Natural killer cell (primary cell): ENCODE results near the gene C1orf198. TPM values are rescaled to one million over a fixed set of nuclear protein-coding genes. Genes with fewer than 3 reads are reported as not detected.

Source experiments
- ATAC-seq, 3 donors: fragments of 150-1000 bp in 2 of 3; fragments of 200-7000 bp in 1 of 3; cut with Tn5 transposase; 1 replicate in 1 of 3; 2 replicates in 2 of 3; pipeline ENCODE4 v1.10.0; 2021; ENCODE audit warnings: mild to moderate bottlenecking in 2 of 3, moderate library complexity in 2 of 3
- DNase-seq, 2 donors: peaks; one replicate each; pipeline versions ENCODE4 v3.0.0 to v3.0.0-alpha.2; 2013 to 2021; ENCODE audit warnings: mixed read lengths in 1 of 2
- H3K27ac ChIP-seq: one replicate; pipeline ENCODE4 v1.5.1; 2013; ENCODE audit warnings: mild to moderate bottlenecking, low read length
- H3K27me3 ChIP-seq: one replicate; pipeline ENCODE4 v1.6.1; 2013; ENCODE audit warnings: low read length; ENCODE audit not compliant: control insufficient read depth, insufficient read depth
- H3K36me3 ChIP-seq: one replicate; pipeline ENCODE4 v1.6.1; 2013; ENCODE audit warnings: low read length; ENCODE audit not compliant: control insufficient read depth, insufficient read depth
- H3K4me1 ChIP-seq: one replicate; pipeline ENCODE4 v1.6.1; 2013; ENCODE audit warnings: low read length; ENCODE audit not compliant: control insufficient read depth, insufficient read depth
- H3K4me3 ChIP-seq: one replicate; pipeline ENCODE4 v1.5.1; 2013; ENCODE audit warnings: low read length
- H3K9me3 ChIP-seq: one replicate; pipeline ENCODE4 v1.6.1; 2013; ENCODE audit warnings: low read length; ENCODE audit not compliant: control insufficient read depth, insufficient read depth
- H3K27ac Mint-ChIP-seq, 2 donors: one replicate each; pipeline ENCODE4 v1.8.0; 2022; ENCODE audit warnings: mild to moderate bottlenecking in 2 of 2, mixed read lengths in 2 of 2, moderate library complexity in 1 of 2
- H3K27me3 Mint-ChIP-seq, 2 donors: one replicate each; pipeline ENCODE4 v1.8.0; 2022; ENCODE audit warnings: low read depth in 2 of 2, mixed read lengths in 2 of 2
- H3K36me3 Mint-ChIP-seq: one replicate; pipeline ENCODE4 v1.8.0; 2022; ENCODE audit warnings: mixed read lengths
- H3K4me1 Mint-ChIP-seq, 2 donors: one replicate each; pipeline ENCODE4 v1.8.0; 2022; ENCODE audit warnings: mixed read lengths in 2 of 2
- H3K4me3 Mint-ChIP-seq: one replicate; pipeline ENCODE4 v1.8.0; 2022; ENCODE audit warnings: mild to moderate bottlenecking, moderate library complexity, mixed read lengths
- H3K9me3 Mint-ChIP-seq, 2 donors: one replicate each; pipeline ENCODE4 v1.8.0; 2022; ENCODE audit warnings: mixed read lengths in 2 of 2
- CTCF ChIP-seq: fragments of 200-600 bp; IDR thresholded peaks from one replicate; pipeline ENCODE4 v1.8.0; 2022; ENCODE audit warnings: antibody characterized with exemption
- WGBS: methylation state at CpG from one replicate; pipeline ENCODE4 v1.1.7; 2013; ENCODE audit warnings: missing lambda C conversion rate; ENCODE audit not compliant: insufficient coverage; 5-methylcytosine and 5-hydroxymethylcytosine counted together
- intact Hi-C: fragments of 100-400 bp; cut with micrococcal nuclease; formaldehyde crosslinking; loops from one replicate; pipeline ENCODE4 v1.14.2; 2022
- total RNA-seq, 4 donors: library from RNA; stranded (reverse); fragments of 120-200 nt in 1 of 4; gene quantifications; one replicate each; pipeline versions ENCODE4 v1.2.3 to v1.2.4, GENCODE V29; 2013 to 2022

C1orf198 gene
- total RNA-seq, 3 donors from 2014 or later (not counting 1 experiment from before 2014, with no cell fraction given) = 2.4 to 3.2 (median 3.1) TPM

GRCh38 chr1:230822092-230822581, 46.2 kb downstream of the C1orf198 start:
- H3K9me3 ChIP-seq = no peaks in the 10 kb centered on the region
- 86% methylated on average over 13 of the region's 13 CpGs for WGBS
- Mint-ChIP-seq H3K27me3 (peaks cover 11 to 21% of the 10 kb centered on the region in 2 donors), H3K4me1 (no peaks in the 10 kb centered on the region), H3K36me3 (no peaks in the 10 kb centered on the region), H3K9me3 (no peaks in the 10 kb centered on the region), H3K27ac (no peak overlapping the region), H3K4me3 (no peak overlapping the region)
- TF ChIP-seq CTCF = no peak
- no peak for ATAC-seq
- intact Hi-C loops = no loop called here
- H3K27me3 ChIP-seq = no peaks in the 10 kb centered on the region
- no peak overlapping the region for H3K27ac ChIP-seq
- no peak overlapping the region for H3K4me3 ChIP-seq
- no peaks in the 10 kb centered on the region for H3K4me1 ChIP-seq
- no peaks in the 10 kb centered on the region for H3K36me3 ChIP-seq
- no peak for DNase-seq

GRCh38 chr1:230821346-230821745, 47.0 kb downstream of the C1orf198 start:
- no peak for TF ChIP-seq CTCF
- Mint-ChIP-seq H3K27ac (no peak overlapping the region), H3K4me3 (no peak overlapping the region), H3K36me3 (no peaks in the 10 kb centered on the region), H3K9me3 (no peaks in the 10 kb centered on the region), H3K4me1 (no peaks in the 10 kb centered on the region), H3K27me3 (peaks cover 11 to 21% of the 10 kb centered on the region in 2 donors)
- Histone ChIP-seq H3K4me1 (no peaks in the 10 kb centered on the region), H3K27me3 (no peaks in the 10 kb centered on the region), H3K27ac (no peak overlapping the region), H3K36me3 (no peaks in the 10 kb centered on the region), H3K9me3 (no peaks in the 10 kb centered on the region), H3K4me3 (no peak overlapping the region)
- 85% methylated on average over 4 of the region's 4 CpGs for WGBS
- no peak for DNase-seq
- intact Hi-C loops = no loop called here
- no peak for ATAC-seq

- Mint-ChIP-seq H3K4me1 (no peaks in the 10 kb centered on the region), H3K9me3 (no peaks in the 10 kb centered on the region), H3K36me3 (no peaks in the 10 kb centered on the region), H3K4me3 (no peak overlapping the region), H3K27me3 (peaks cover 11 to 20% of the 10 kb centered on the region in 2 donors), H3K27ac (no peak overlapping the region)
- WGBS = 74% methylated on average over 4 of the region's 4 CpGs
- no peak for DNase-seq
- no peaks in the 10 kb centered on the region for H3K4me1 ChIP-seq
- ATAC-seq = no peak
- no peaks in the 10 kb centered on the region for H3K27me3 ChIP-seq
- H3K9me3 ChIP-seq = no peaks in the 10 kb centered on the region
- H3K36me3 ChIP-seq = no peaks in the 10 kb centered on the region
- intact Hi-C loops = no loop called here
- no peak overlapping the region for H3K4me3 ChIP-seq
- no peak for TF ChIP-seq CTCF
- H3K27ac ChIP-seq = no peak overlapping the region
These were observed 47.8 kb downstream of the C1orf198 start for GRCh38 chr1:230820568-230820967.

- peaks cover 14 to 21% of the 10 kb centered on the region in 2 donors for H3K27me3 Mint-ChIP-seq
- Histone ChIP-seq H3K9me3 (no peaks in the 10 kb centered on the region), H3K27me3 (no peaks in the 10 kb centered on the region), H3K4me1 (no peaks in the 10 kb centered on the region), H3K4me3 (no peak overlapping the region), H3K36me3 (no peaks in the 10 kb centered on the region), H3K27ac (no peak overlapping the region)
- no peaks in the 10 kb centered on the region for H3K4me1 Mint-ChIP-seq
- intact Hi-C loops = no loop called here
- WGBS = 69% methylated on average over 4 of the region's 4 CpGs
- H3K36me3 Mint-ChIP-seq = no peaks in the 10 kb centered on the region
- no peak overlapping the region for H3K27ac Mint-ChIP-seq
- no peak for DNase-seq
- ATAC-seq = no peak
- H3K4me3 Mint-ChIP-seq = no peak overlapping the region
- no peak for TF ChIP-seq CTCF
- H3K9me3 Mint-ChIP-seq = no peaks in the 10 kb centered on the region
These were observed 48.3 kb downstream of the C1orf198 start for GRCh38 chr1:230819976-230820375.
